Breast epithelium (tissue), 3 donors: ENCODE results near the gene NCS1.

Experiments used
- CTCF ChIP-seq, 3 donors: fragments of 450-650 bp; IDR thresholded peaks; one replicate each; pipeline ENCODE4 v1.5.1; 2016 to 2017; ENCODE audit warnings: antibody characterized with exemption in 3 of 3, mild to moderate bottlenecking in 3 of 3, moderate library complexity in 3 of 3
- POLR2A ChIP-seq: fragments of 450-650 bp; IDR thresholded peaks from one replicate; pipeline ENCODE4 v1.6.1; 2016; ENCODE audit warnings: antibody characterized with exemption, mild to moderate bottlenecking, moderate library complexity

- TF ChIP-seq POLR2A (no peak), CTCF (IDR thresholded peaks at IDR 0.05) (no peak)
Measured at GRCh38 chr9:130147198-130147597, 25.0 kb upstream of the NCS1 start.
